GM23338 (cell line): ENCODE measurements around the gene PGM2. TPM values are rescaled to one million over a fixed set of nuclear protein-coding genes. Genes with fewer than 3 reads are reported as not detected.

Experiments
- ATAC-seq: fragments of 200-7000 bp; cut with Tn5 transposase; 3 replicates; pipeline ENCODE4 v1.9.1; 2020
- DNase-seq: peaks from one replicate; pipeline ENCODE4 v3.0.0-alpha.2; 2015; ENCODE audit warnings: low spot score
- H2AFZ ChIP-seq: fragments of 200-600 bp; sonication (generic); 2 replicates; pipeline ENCODE4 v1.8.0; 2016; ENCODE audit warnings: antibody characterized with exemption, mild to moderate bottlenecking, moderate library complexity
- H3F3A ChIP-seq: fragments of 200-600 bp; sonication (generic); replicated peaks from 2 replicates; pipeline ENCODE4 v1.8.0; 2017; ENCODE audit warnings: antibody characterized with exemption, mixed run types, low read depth
- H3K27ac ChIP-seq: fragments of 200-600 bp; sonication (generic); 2 replicates; pipeline ENCODE4 v1.6.1; 2016; ENCODE audit warnings: low read depth
- H3K27me3 ChIP-seq: fragments of 200-600 bp; sonication (generic); 2 replicates; pipeline ENCODE4 v1.8.0; 2016; ENCODE audit warnings: mild to moderate bottlenecking, mixed run types, moderate library complexity; ENCODE audit not compliant: insufficient read depth
- H3K36me3 ChIP-seq: fragments of 200-600 bp; sonication (generic); 2 replicates; pipeline ENCODE4 v1.8.0; 2016; ENCODE audit warnings: mild to moderate bottlenecking; ENCODE audit not compliant: insufficient read depth
- H3K4me1 ChIP-seq: fragments of 200-600 bp; sonication (generic); 2 replicates; pipeline ENCODE4 v1.8.0; 2016; ENCODE audit warnings: mild to moderate bottlenecking, moderate library complexity; ENCODE audit not compliant: insufficient read depth
- H3K4me2 ChIP-seq: fragments of 200-600 bp; sonication (generic); 2 replicates; pipeline ENCODE4 v1.7.1; 2017; ENCODE audit warnings: mixed run types
- H3K4me3 ChIP-seq: fragments of 200-600 bp; sonication (generic); 2 replicates; pipeline ENCODE4 v1.6.1; 2016; ENCODE audit warnings: mixed run types
- H3K79me2 ChIP-seq: fragments of 200-600 bp; sonication (generic); replicated peaks from 2 replicates; pipeline ENCODE4 v1.8.0; 2017; ENCODE audit warnings: mild to moderate bottlenecking; ENCODE audit not compliant: insufficient read depth
- H3K9me2 ChIP-seq: fragments of 200-600 bp; sonication (generic); 2 replicates; pipeline ENCODE4 v1.8.0; 2017; ENCODE audit not compliant: insufficient read depth
- H4K20me1 ChIP-seq: fragments of 200-600 bp; sonication (generic); replicated peaks from 2 replicates; pipeline ENCODE4 v1.8.0; 2017; ENCODE audit warnings: mild to moderate bottlenecking; ENCODE audit not compliant: insufficient read depth
- H3K27ac Mint-ChIP-seq: 2 replicates; pipeline ENCODE4 v1.8.0; 2020; ENCODE audit warnings: inconsistent platforms, mild to moderate bottlenecking, moderate library complexity, mixed read lengths
- H3K27me3 Mint-ChIP-seq: 3 replicates; pipeline ENCODE4 v1.8.0; 2022; ENCODE audit warnings: low read depth, mild to moderate bottlenecking, moderate library complexity, mixed read lengths, inconsistent platforms; ENCODE audit not compliant: insufficient read depth, poor library complexity
- H3K36me3 Mint-ChIP-seq: 3 replicates; pipeline ENCODE4 v1.8.0; 2021; ENCODE audit warnings: low read depth, mild to moderate bottlenecking, inconsistent platforms, moderate library complexity, mixed read lengths
- H3K4me1 Mint-ChIP-seq: 3 replicates; pipeline ENCODE4 v1.8.0; 2020; ENCODE audit warnings: mild to moderate bottlenecking, inconsistent platforms, mixed read lengths
- H3K4me3 Mint-ChIP-seq: 3 replicates; pipeline ENCODE4 v1.8.0; 2021; ENCODE audit warnings: moderate library complexity, mild to moderate bottlenecking, inconsistent platforms, mixed read lengths
- H3K9me3 Mint-ChIP-seq: 3 replicates; pipeline ENCODE4 v1.8.0; 2020; ENCODE audit warnings: moderate library complexity, mild to moderate bottlenecking, inconsistent platforms, mixed read lengths
- CREB1 ChIP-seq: fragments of 250-450 bp; sonication (Bioruptor Pico); IDR thresholded peaks from 2 replicates; pipeline ENCODE4 v1.5.0; 2020; ENCODE audit warnings: low read depth, mild to moderate bottlenecking, moderate library complexity
- EZH2 ChIP-seq: fragments of 200-600 bp; sonication (generic); IDR thresholded peaks from one replicate; pipeline ENCODE4 v1.8.0; 2017; ENCODE audit warnings: antibody characterized with exemption, mild to moderate bottlenecking, low read depth; ENCODE audit not compliant: unreplicated experiment
- POLR2AphosphoS5 ChIP-seq: IDR thresholded peaks from 2 replicates; pipeline ENCODE4 v1.6.1; 2016; ENCODE audit warnings: antibody characterized with exemption, low read depth
- STAT1 ChIP-seq: IDR thresholded peaks from one replicate; pipeline ENCODE4 v1.6.1; 2016; ENCODE audit warnings: antibody characterized with exemption; ENCODE audit not compliant: unreplicated experiment
- ZNF114 ChIP-seq: fragments of 250-450 bp; sonication (Bioruptor Pico); IDR thresholded peaks from 2 replicates; pipeline ENCODE4 v1.5.0; 2020; ENCODE audit warnings: mild to moderate bottlenecking, moderate library complexity
- polyA plus RNA-seq: library from polyadenylated mRNA; unstranded; fragments of >200 nt; fragmentation: Nextera tagmentation; extraction: Ambion mirVana; gene quantifications from 2 replicates; pipeline ENCODE4 v1.2.1, GENCODE V29; 2016
- total RNA-seq: library from RNA; depleted of rRNA; stranded (reverse); fragments of >200 nt; shearing (Covaris generic); gene quantifications from 2 replicates; pipeline ENCODE4 v1.2.3, GENCODE V29; 2014
- TF ChIP-seq, protein P1 (sequence below): IDR thresholded peaks from one replicate; pipeline ENCODE4 v1.6.1; 2018; ENCODE audit warnings: antibody characterized with exemption; ENCODE audit not compliant: unreplicated experiment
- TF ChIP-seq, protein P2 (sequence below): fragments of 250-450 bp; sonication (Bioruptor Pico); IDR thresholded peaks from 2 replicates; pipeline ENCODE4 v1.5.0; 2020; ENCODE audit warnings: mild to moderate bottlenecking, moderate library complexity
- TF ChIP-seq, protein P3 (sequence below), 2 experiments: fragments of 200-600 bp in 1 of 2; sonication (generic) in 1 of 2; conservative IDR thresholded peaks; 2 replicates each; pipeline versions ENCODE4 v1.5.1 to v1.6.1; 2016 to 2017; ENCODE audit warnings: antibody characterized with exemption in 2 of 2, low read depth in 2 of 2, mild to moderate bottlenecking in 2 of 2, moderate library complexity in 1 of 2

PGM2 gene
- total and polyA plus RNA-seq, 2 experiments from 2014 or later: 11.4 to 30.8 TPM

DNA sequence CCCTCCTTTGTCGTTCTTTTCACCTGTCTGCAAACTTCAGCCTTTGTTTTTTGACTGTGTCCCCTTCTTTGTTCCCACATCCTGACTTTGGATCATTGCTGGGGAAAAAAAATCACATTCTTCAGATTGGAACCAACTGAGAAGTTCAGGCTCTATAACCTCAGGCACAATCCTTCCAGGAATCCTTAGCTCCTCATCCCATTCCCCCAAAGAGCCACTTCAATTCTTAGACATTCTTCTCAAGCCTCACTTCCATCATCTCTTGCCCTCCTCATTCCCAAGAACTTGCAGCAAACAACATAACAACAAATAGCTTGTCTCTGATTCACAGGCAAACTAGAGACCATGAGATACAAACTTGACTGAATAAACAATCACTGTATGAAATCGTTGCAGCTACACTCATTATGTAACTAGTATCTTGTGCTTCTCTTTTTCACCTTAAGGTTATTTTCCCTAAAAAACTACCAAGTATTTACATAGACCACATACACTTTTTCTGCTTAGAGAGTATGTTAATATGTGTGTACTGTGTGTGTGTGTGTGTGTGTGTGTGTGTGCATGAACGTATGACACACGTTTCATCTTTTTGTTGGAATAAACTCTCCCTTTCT is 26.4 kb upstream of the PGM2 start:
- H3K4me1 ChIP-seq: peaks cover 4% of the 10 kb centered on the region; the same call in 1 of the 2 replicates
- TF ChIP-seq POLR2AphosphoS5: no peak
- no peak for TF ChIP-seq STAT1
- no peak overlapping the region for H3K4me3 Mint-ChIP-seq
- H3K4me1 Mint-ChIP-seq: peaks cover 8% of the 10 kb centered on the region
- no peak overlapping the region for H3K4me3 ChIP-seq
- H3K36me3 ChIP-seq: no peaks in the 10 kb centered on the region
- ATAC-seq: no peak
- H3F3A ChIP-seq: no peaks in the 10 kb centered on the region
- no peak overlapping the region for H3K27ac ChIP-seq
- no peak overlapping the region; the same call in 1 of the 2 replicates for H2AFZ ChIP-seq
- no peak overlapping the region for H3K4me2 ChIP-seq
- H3K79me2 ChIP-seq: no peaks in the 10 kb centered on the region
- H3K27me3 ChIP-seq: no peaks in the 10 kb centered on the region
- no peaks in the 10 kb centered on the region for H3K9me2 ChIP-seq
- DNase-seq: no peak
- H3K27ac Mint-ChIP-seq: no peak overlapping the region
- H3K27me3 Mint-ChIP-seq: peaks cover 2% of the 10 kb centered on the region
- no peaks in the 10 kb centered on the region for H3K36me3 Mint-ChIP-seq
- no peaks in the 10 kb centered on the region for H4K20me1 ChIP-seq
- no peaks in the 10 kb centered on the region for H3K9me3 Mint-ChIP-seq

DNA sequence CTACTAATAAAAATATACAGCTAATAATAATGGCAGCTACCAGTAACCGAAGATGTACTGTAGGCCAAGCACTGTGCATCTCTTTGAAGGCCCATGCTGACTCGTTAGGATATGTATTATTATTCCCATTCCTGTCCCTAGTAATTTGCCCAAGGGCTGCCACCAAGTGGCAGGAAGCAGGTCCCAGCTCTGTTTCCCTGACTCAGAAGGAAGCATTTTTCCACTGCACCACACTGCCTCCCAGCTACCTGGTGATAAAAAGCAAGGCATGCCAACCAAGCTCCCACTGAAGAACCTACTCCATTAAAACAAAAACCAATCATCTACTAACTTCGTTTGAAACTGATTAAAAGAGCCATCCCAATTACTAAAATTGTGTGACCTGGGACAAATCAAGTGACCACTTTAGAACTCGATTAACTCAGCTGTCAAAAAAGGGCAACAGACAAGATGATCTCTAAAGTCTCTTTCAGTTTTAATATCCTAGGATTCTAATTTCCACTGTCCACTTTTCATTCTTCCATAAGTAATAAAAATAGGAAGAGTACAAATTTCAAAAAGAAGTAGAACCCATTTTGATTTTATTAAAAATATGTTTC is 24.3 kb upstream of the PGM2 start:
- peak; percentile 79 for DNase-seq
- no peak overlapping the region for H2AFZ ChIP-seq
- peaks cover 3% of the 10 kb centered on the region; the same call in 1 of the 3 replicates for H3K36me3 Mint-ChIP-seq
- H3K4me1 ChIP-seq: peaks cover 15% of the 10 kb centered on the region
- no peaks in the 10 kb centered on the region for H3F3A ChIP-seq
- no peak overlapping the region for H3K27ac ChIP-seq
- 0 out of 2 replicates have a peak, but pooled peaks cover 5% of the 10 kb centered on the region for H3K9me2 ChIP-seq
- no peaks in the 10 kb centered on the region for H3K27me3 ChIP-seq
- no peak for TF ChIP-seq CREB1 (CRISPR knock-in tag)
- TF ChIP-seq, protein P1, sequence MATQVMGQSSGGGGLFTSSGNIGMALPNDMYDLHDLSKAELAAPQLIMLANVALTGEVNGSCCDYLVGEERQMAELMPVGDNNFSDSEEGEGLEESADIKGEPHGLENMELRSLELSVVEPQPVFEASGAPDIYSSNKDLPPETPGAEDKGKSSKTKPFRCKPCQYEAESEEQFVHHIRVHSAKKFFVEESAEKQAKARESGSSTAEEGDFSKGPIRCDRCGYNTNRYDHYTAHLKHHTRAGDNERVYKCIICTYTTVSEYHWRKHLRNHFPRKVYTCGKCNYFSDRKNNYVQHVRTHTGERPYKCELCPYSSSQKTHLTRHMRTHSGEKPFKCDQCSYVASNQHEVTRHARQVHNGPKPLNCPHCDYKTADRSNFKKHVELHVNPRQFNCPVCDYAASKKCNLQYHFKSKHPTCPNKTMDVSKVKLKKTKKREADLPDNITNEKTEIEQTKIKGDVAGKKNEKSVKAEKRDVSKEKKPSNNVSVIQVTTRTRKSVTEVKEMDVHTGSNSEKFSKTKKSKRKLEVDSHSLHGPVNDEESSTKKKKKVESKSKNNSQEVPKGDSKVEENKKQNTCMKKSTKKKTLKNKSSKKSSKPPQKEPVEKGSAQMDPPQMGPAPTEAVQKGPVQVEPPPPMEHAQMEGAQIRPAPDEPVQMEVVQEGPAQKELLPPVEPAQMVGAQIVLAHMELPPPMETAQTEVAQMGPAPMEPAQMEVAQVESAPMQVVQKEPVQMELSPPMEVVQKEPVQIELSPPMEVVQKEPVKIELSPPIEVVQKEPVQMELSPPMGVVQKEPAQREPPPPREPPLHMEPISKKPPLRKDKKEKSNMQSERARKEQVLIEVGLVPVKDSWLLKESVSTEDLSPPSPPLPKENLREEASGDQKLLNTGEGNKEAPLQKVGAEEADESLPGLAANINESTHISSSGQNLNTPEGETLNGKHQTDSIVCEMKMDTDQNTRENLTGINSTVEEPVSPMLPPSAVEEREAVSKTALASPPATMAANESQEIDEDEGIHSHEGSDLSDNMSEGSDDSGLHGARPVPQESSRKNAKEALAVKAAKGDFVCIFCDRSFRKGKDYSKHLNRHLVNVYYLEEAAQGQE: no peak
- TF ChIP-seq ZNF114 (CRISPR knock-in tag): no peak
- TF ChIP-seq, protein P2, sequence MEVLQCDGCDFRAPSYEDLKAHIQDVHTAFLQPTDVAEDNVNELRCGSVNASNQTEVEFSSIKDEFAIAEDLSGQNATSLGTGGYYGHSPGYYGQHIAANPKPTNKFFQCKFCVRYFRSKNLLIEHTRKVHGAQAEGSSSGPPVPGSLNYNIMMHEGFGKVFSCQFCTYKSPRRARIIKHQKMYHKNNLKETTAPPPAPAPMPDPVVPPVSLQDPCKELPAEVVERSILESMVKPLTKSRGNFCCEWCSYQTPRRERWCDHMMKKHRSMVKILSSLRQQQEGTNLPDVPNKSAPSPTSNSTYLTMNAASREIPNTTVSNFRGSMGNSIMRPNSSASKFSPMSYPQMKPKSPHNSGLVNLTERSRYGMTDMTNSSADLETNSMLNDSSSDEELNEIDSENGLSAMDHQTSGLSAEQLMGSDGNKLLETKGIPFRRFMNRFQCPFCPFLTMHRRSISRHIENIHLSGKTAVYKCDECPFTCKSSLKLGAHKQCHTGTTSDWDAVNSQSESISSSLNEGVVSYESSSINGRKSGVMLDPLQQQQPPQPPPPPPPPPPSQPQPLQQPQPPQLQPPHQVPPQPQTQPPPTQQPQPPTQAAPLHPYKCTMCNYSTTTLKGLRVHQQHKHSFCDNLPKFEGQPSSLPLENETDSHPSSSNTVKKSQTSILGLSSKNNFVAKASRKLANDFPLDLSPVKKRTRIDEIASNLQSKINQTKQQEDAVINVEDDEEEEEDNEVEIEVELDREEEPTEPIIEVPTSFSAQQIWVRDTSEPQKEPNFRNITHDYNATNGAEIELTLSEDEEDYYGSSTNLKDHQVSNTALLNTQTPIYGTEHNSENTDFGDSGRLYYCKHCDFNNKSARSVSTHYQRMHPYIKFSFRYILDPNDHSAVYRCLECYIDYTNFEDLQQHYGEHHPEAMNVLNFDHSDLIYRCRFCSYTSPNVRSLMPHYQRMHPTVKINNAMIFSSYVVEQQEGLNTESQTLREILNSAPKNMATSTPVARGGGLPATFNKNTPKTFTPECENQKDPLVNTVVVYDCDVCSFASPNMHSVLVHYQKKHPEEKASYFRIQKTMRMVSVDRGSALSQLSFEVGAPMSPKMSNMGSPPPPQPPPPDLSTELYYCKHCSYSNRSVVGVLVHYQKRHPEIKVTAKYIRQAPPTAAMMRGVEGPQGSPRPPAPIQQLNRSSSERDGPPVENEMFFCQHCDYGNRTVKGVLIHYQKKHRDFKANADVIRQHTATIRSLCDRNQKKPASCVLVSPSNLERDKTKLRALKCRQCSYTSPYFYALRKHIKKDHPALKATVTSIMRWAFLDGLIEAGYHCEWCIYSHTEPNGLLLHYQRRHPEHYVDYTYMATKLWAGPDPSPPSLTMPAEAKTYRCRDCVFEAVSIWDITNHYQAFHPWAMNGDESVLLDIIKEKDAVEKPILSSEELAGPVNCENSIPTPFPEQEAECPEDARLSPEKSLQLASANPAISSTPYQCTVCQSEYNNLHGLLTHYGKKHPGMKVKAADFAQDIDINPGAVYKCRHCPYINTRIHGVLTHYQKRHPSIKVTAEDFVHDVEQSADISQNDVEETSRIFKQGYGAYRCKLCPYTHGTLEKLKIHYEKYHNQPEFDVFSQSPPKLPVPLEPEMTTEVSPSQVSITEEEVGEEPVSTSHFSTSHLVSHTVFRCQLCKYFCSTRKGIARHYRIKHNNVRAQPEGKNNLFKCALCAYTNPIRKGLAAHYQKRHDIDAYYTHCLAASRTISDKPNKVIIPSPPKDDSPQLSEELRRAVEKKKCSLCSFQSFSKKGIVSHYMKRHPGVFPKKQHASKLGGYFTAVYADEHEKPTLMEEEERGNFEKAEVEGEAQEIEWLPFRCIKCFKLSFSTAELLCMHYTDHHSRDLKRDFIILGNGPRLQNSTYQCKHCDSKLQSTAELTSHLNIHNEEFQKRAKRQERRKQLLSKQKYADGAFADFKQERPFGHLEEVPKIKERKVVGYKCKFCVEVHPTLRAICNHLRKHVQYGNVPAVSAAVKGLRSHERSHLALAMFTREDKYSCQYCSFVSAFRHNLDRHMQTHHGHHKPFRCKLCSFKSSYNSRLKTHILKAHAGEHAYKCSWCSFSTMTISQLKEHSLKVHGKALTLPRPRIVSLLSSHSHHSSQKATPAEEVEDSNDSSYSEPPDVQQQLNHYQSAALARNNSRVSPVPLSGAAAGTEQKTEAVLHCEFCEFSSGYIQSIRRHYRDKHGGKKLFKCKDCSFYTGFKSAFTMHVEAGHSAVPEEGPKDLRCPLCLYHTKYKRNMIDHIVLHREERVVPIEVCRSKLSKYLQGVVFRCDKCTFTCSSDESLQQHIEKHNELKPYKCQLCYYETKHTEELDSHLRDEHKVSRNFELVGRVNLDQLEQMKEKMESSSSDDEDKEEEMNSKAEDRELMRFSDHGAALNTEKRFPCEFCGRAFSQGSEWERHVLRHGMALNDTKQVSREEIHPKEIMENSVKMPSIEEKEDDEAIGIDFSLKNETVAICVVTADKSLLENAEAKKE: no peak
- TF ChIP-seq EZH2: no peak
- TF ChIP-seq, protein P3, sequence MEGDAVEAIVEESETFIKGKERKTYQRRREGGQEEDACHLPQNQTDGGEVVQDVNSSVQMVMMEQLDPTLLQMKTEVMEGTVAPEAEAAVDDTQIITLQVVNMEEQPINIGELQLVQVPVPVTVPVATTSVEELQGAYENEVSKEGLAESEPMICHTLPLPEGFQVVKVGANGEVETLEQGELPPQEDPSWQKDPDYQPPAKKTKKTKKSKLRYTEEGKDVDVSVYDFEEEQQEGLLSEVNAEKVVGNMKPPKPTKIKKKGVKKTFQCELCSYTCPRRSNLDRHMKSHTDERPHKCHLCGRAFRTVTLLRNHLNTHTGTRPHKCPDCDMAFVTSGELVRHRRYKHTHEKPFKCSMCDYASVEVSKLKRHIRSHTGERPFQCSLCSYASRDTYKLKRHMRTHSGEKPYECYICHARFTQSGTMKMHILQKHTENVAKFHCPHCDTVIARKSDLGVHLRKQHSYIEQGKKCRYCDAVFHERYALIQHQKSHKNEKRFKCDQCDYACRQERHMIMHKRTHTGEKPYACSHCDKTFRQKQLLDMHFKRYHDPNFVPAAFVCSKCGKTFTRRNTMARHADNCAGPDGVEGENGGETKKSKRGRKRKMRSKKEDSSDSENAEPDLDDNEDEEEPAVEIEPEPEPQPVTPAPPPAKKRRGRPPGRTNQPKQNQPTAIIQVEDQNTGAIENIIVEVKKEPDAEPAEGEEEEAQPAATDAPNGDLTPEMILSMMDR (conservative IDR thresholded peaks at IDR 0.05; ENCODE audit: low read depth in 2 of 2): peak; percentile 57 to 88
- no peak overlapping the region for H3K4me3 Mint-ChIP-seq
- H3K4me3 ChIP-seq: no peak overlapping the region
- H3K27me3 Mint-ChIP-seq: peaks cover 4% of the 10 kb centered on the region
- no peak overlapping the region for H3K27ac Mint-ChIP-seq
- H4K20me1 ChIP-seq: no peaks in the 10 kb centered on the region
- no peak overlapping the region for H3K4me2 ChIP-seq
- H3K79me2 ChIP-seq: no peaks in the 10 kb centered on the region
- ATAC-seq: peak; percentile 95
- no peaks in the 10 kb centered on the region for H3K36me3 ChIP-seq
- peaks cover 3% of the 10 kb centered on the region; the same call in 1 of the 3 replicates for H3K9me3 Mint-ChIP-seq
- peaks cover 20% of the 10 kb centered on the region for H3K4me1 Mint-ChIP-seq
